Adrenal gland (tissue), 19 donors: Measurements from ENCODE around the gene INMT. TPM values are rescaled to one million over a fixed set of nuclear protein-coding genes. Genes with fewer than 3 reads are reported as not detected.
A peak's percentile ranks its signal among the peaks of the same experiment; 100 is the strongest.

Source experiments
- DNase-seq, 7 donors: peaks; one replicate each; pipeline ENCODE4 v3.0.0-alpha.2; 2019 to 2020
- H3K27ac ChIP-seq, 5 donors: fragments of 200-600 bp; sonication (generic) in 4 of 5; 1 replicate in 3 of 5; 2 replicates in 2 of 5; pipeline versions ENCODE4 v1.5.1 to v1.8.0; 2016 to 2020; ENCODE audit warnings: mild to moderate bottlenecking in 1 of 5
- H3K27me3 ChIP-seq: fragments of 200-600 bp; 2 replicates; pipeline ENCODE4 v1.8.0; 2021
- H3K36me3 ChIP-seq, 2 donors: fragments of 200-600 bp; replicated peaks in 1 of 2; 1 replicate in 1 of 2; 2 replicates in 1 of 2; pipeline versions ENCODE4 v1.5.1 to v1.8.0; 2018 to 2022
- H3K4me1 ChIP-seq, 2 donors: fragments of 200-600 bp; replicated peaks in 1 of 2; 1 replicate in 1 of 2; 2 replicates in 1 of 2; pipeline versions ENCODE4 v1.5.1 to v1.8.0; 2018 to 2021
- H3K4me3 ChIP-seq, 4 donors: fragments of 200-600 bp; sonication (generic) in 3 of 4; one replicate each; pipeline ENCODE4 v1.5.1; 2016 to 2018
- H3K9me3 ChIP-seq, 3 donors: fragments of 200-600 bp; sonication (generic) in 1 of 3; replicated peaks in 1 of 3; 1 replicate in 2 of 3; 2 replicates in 1 of 3; pipeline versions ENCODE4 v1.5.1 to v1.8.0; 2016 to 2021
- POLR2A ChIP-seq, 2 donors: fragments of 450-650 bp; IDR thresholded peaks; one replicate each; pipeline ENCODE4 v1.6.1; 2017; ENCODE audit warnings: antibody characterized with exemption in 2 of 2, mild to moderate bottlenecking in 2 of 2, moderate library complexity in 1 of 2
- WGBS, 4 donors: extraction: QIAGEN DNeasy Blood & Tissue Kit in 2 of 4; methylation state at CpG; one replicate each; pipeline versions ENCODE4 v1.1.5 to v1.1.7; 2013 to 2017; 5-methylcytosine and 5-hydroxymethylcytosine counted together
- intact Hi-C, 2 donors: fragments of 100-400 bp; cut with DNase I; formaldehyde crosslinking; loops; one replicate each; pipeline versions ENCODE4 v1.14.1 to v1.15.0; 2022 to 2023
- long read RNA-seq, 10 donors: library from polyadenylated mRNA in 3 of 10; unstranded in 2 of 10; stranded (forward) in 1 of 10; transcript quantifications; one replicate each; pipeline ENCODE4 v2.0.0 and lab custom pipeline, GENCODE V29; 2021 to 2026
- polyA plus RNA-seq, 3 donors: library from polyadenylated mRNA; stranded (reverse); fragments of 200-250 nt in 2 of 3; fragments of 350-450 nt in 1 of 3; fragmentation: Illumina TruSeq in 1 of 3; extraction: RNeasy Lipid Tissue Mini Kit (QIAGEN cat#74804) in 1 of 3; gene quantifications; one replicate each; pipeline ENCODE4 v1.2.3, GENCODE V29; 2013 to 2014
- total RNA-seq, 9 donors: library from RNA; depleted of rRNA in 4 of 9; stranded (reverse); fragments of >200 nt in 4 of 9; fragments of 120-200 nt in 1 of 9; fragmentation: NEBNext Ultra II Directional in 1 of 9; extraction: Animal tissue kit (Norgen Biotek cat#: 25700) in 1 of 9; gene quantifications; one replicate each; pipeline versions ENCODE4 v1.1.0 to v1.2.4, GENCODE V29; 2013 to 2023
- TF ChIP-seq, protein P1 (sequence below), 6 experiments: fragments of 450-650 bp in 4 of 6; fragments of 200-600 bp in 2 of 6; sonication (generic) in 1 of 6; IDR thresholded peaks; 1 replicate in 5 of 6; 2 replicates in 1 of 6; pipeline versions ENCODE4 v1.5.1 to v1.8.0; 2016 to 2021; ENCODE audit warnings: antibody characterized with exemption in 6 of 6, mild to moderate bottlenecking in 2 of 6, moderate library complexity in 1 of 6
- donor health status: healthy with polysubstance abuse.
- donor health status: Bipolar disorder and iron deficiency.
- donor health status: DM: yes; HTN: yes; CAD: no.
- donor health status: DM: no; HTN: no; CAD: no.
- donor health status: DM: no; HTN: no; CAD: no.
- donor health status: DM: yes; HTN: yes; CAD: no.

INMT gene
- total RNA-seq (100 to 1,000 TPM in 8 of 9 donors, 10 to 100 TPM in 1; 12.2 to 392 (median 164) TPM), polyA plus RNA-seq (100 to 1,000 TPM in 1 of 3 donors, 10 to 100 TPM in 2; 37.2 to 174 (median 68.6) TPM)
- long read RNA-seq, donor 1: 0 reads
- long read RNA-seq, donor 2, partial matches to known transcripts: 0 of 2 reads
- long read RNA-seq, donor 2, other reads (novel, unspliced or antisense): 0 of 2 reads
- long read RNA-seq, donor 3: 0 reads
- long read RNA-seq, donor 4, transcript INMT-201 (3 exons, 2,559 nt): major isoform, 5 of 5 reads
- long read RNA-seq, donor 4, partial matches to known transcripts: 0 of 5 reads
- long read RNA-seq, donor 4, other reads (novel, unspliced or antisense): 0 of 5 reads
- long read RNA-seq, donor 5, transcript INMT-201 (3 exons, 2,559 nt): major isoform, 16 of 26 reads
- long read RNA-seq, donor 5, partial matches to known transcripts: 0 of 26 reads
- long read RNA-seq, donor 5, other reads (novel, unspliced or antisense): 10 of 26 reads
- long read RNA-seq, donor 6, transcript INMT-201 (3 exons, 2,559 nt): major isoform, 9 of 10 reads
- long read RNA-seq, donor 6, partial matches to known transcripts: 0 of 10 reads
- long read RNA-seq, donor 6, other reads (novel, unspliced or antisense): 1 of 10 reads
- long read RNA-seq, donor 7: 0 reads
- long read RNA-seq, donor 8, partial matches to known transcripts: 0 of 1 reads
- long read RNA-seq, donor 8, other reads (novel, unspliced or antisense): 0 of 1 reads
- long read RNA-seq, donor 9, partial matches to known transcripts: 0 of 2 reads
- long read RNA-seq, donor 9, other reads (novel, unspliced or antisense): 0 of 2 reads
- long read RNA-seq, donor 10: 0 reads

DNA sequence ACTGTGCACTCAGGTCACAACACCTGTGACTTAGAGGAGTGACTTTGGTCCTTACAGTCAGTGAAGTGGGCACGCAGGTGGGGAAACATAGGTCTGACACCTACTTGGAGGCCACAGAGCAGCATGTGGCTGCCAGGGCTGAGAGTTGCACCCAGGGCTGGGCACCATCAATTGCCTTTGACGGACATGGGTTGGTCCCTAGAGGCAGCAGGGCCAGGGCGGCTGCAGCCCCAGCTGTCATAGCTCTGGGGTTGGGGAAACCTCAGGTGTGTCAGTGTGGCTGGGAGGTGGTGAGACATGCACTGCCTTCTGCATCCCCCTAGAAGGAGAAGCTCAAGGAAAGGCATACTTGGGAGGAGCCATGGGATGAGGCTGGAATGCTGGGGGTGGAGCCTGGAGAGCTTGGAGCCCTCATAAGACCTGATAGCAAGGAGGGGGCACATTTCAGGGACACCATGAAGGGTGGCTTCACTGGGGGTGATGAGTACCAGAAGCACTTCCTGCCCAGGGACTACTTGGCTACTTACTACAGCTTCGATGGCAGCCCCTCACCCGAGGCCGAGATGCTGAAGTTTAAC lies at the start of gene INMT:
Gene INMT, plus strand, starts transcription at position 440 of the 578 bp plus-strand sequence. Its CDS starts 16 bp downstream, at position 456.
- H3K27me3 ChIP-seq: no peaks in the 10 kb centered on the region
- H3K4me3 ChIP-seq: peak within 1 kb of the TSS in 2 of 4 donors; percentile 28 to 43
- peak in 5 of 7 donors; percentile 39 to 73 (median 48) for DNase-seq
- no peaks in the 10 kb centered on the region for H3K9me3 ChIP-seq
- TF ChIP-seq, protein P1, sequence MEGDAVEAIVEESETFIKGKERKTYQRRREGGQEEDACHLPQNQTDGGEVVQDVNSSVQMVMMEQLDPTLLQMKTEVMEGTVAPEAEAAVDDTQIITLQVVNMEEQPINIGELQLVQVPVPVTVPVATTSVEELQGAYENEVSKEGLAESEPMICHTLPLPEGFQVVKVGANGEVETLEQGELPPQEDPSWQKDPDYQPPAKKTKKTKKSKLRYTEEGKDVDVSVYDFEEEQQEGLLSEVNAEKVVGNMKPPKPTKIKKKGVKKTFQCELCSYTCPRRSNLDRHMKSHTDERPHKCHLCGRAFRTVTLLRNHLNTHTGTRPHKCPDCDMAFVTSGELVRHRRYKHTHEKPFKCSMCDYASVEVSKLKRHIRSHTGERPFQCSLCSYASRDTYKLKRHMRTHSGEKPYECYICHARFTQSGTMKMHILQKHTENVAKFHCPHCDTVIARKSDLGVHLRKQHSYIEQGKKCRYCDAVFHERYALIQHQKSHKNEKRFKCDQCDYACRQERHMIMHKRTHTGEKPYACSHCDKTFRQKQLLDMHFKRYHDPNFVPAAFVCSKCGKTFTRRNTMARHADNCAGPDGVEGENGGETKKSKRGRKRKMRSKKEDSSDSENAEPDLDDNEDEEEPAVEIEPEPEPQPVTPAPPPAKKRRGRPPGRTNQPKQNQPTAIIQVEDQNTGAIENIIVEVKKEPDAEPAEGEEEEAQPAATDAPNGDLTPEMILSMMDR (IDR thresholded peaks at IDR 0.05): no peak
- peak; percentile 33 to 36 for TF ChIP-seq POLR2A (IDR thresholded peaks at IDR 0.05)
- no peaks in the 10 kb centered on the region for H3K36me3 ChIP-seq
- no peaks in the 10 kb centered on the region for H3K4me1 ChIP-seq
- peak within 1 kb of the TSS in 4 of 5 donors; percentile 47 to 86 (median 59) for H3K27ac ChIP-seq
- intact Hi-C loops: no loop called here
- 20 to 90% (median 65%) methylated on average over 1 to 6 of the region's 6 CpGs for WGBS, 4 donors

DNA sequence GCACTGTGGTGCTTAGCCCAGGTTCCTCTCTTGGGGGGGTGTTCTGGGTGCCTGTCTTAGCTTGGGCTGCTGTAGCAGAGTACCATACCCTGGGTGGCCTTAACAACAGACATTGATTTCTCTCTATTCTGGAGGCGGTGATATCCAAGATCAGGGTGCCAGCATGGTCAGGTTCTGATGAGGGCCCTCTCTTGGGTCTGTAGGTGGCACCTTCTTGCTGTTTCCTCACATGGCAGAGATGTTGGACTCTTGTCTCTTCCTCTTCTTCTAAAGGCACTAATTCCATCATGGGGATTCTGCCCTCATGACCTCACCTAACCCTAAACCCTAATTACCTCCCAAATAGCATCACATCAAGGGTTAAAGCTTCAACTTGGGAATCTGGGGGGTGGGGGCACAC lies 49.7 kb upstream of the INMT start:
- Histone ChIP-seq H3K27me3 (no peaks in the 10 kb centered on the region), H3K27ac (no peak overlapping the region), H3K9me3 (no peaks in the 10 kb centered on the region), H3K4me1 (no peaks in the 10 kb centered on the region), H3K4me3 (no peak overlapping the region), H3K36me3 (no peaks in the 10 kb centered on the region)
- no peak for DNase-seq
- intact Hi-C loops: no loop called here
- TF ChIP-seq, protein P1 (IDR thresholded peaks at IDR 0.05): no peak
- TF ChIP-seq POLR2A (IDR thresholded peaks at IDR 0.05): no peak
- WGBS, 4 donors: 86 to 100% (median 90%) methylated on average over 1 of the region's 1 CpG

DNA sequence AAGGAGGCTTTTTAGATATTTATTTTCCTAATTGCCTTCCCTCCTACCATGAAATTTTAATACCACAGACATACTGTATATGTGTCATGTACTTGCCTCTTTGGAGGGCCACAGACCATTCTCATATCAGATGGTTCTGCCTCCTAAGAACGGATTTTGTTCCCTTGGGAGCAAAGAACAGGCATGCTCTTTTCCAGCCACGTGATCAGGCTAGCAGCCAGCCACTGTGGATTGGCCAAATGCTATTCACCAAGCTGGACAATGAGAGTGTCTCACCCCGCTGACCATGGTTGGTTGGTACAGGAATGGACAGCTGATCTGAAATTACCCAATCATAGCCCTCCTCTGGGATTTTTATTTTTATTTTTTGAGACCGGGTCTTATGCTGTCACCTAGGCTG lies 48.2 kb upstream of the INMT start:
- H3K4me3 ChIP-seq: no peak overlapping the region
- no peaks in the 10 kb centered on the region for H3K36me3 ChIP-seq
- H3K9me3 ChIP-seq: no peaks in the 10 kb centered on the region
- no peak for DNase-seq
- WGBS, 4 donors: 74 to 86% (median 79%) methylated on average over 4 of the region's 4 CpGs
- no peak overlapping the region for H3K27ac ChIP-seq
- no peaks in the 10 kb centered on the region for H3K4me1 ChIP-seq
- H3K27me3 ChIP-seq: no peaks in the 10 kb centered on the region
- intact Hi-C loops: no loop called here
- no peak for TF ChIP-seq POLR2A (IDR thresholded peaks at IDR 0.05)
- TF ChIP-seq, protein P1 (IDR thresholded peaks at IDR 0.05): no peak

DNA sequence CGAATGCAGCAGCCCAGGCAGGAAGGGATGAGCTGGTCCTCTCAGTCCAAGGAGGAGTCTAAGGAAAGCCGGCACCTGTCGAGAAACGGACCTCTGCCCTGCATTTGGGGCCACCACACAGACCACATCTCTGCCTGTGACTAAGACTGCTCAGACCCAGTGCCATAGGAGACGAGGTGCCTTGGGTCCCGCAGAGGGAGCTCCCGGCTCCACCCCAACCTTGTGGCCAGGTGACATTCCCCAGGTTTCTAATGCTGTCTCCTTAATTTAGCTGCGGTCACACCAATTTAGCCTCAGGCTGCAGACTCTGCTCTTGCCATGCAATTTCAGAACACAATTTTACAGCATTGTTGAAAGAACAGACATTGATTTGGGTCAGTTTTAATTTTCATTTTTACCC lies 46.9 kb upstream of the INMT start:
- Histone ChIP-seq H3K27ac (no peak overlapping the region), H3K36me3 (no peaks in the 10 kb centered on the region), H3K4me1 (no peaks in the 10 kb centered on the region), H3K4me3 (no peak overlapping the region), H3K9me3 (no peaks in the 10 kb centered on the region), H3K27me3 (no peaks in the 10 kb centered on the region)
- WGBS, 4 donors: 76 to 87% (median 84%) methylated on average over 7 to 8 of the region's 8 CpGs
- intact Hi-C loops: no loop called here
- DNase-seq: no peak
- TF ChIP-seq POLR2A (IDR thresholded peaks at IDR 0.05): no peak
- TF ChIP-seq, protein P1 (IDR thresholded peaks at IDR 0.05): no peak
